ENCODE results near the gene FAM20A. TPM values are rescaled to one million over a fixed set of nuclear protein-coding genes. Genes with fewer than 3 reads are reported as not detected.

FAM20A gene
- total RNA-seq (2021; fragmentation: NEBNext Ultra II Directional; extraction: Animal tissue kit (Norgen Biotek cat#: 25700)): not detected
- long read RNA-seq: 0 reads

DNA sequence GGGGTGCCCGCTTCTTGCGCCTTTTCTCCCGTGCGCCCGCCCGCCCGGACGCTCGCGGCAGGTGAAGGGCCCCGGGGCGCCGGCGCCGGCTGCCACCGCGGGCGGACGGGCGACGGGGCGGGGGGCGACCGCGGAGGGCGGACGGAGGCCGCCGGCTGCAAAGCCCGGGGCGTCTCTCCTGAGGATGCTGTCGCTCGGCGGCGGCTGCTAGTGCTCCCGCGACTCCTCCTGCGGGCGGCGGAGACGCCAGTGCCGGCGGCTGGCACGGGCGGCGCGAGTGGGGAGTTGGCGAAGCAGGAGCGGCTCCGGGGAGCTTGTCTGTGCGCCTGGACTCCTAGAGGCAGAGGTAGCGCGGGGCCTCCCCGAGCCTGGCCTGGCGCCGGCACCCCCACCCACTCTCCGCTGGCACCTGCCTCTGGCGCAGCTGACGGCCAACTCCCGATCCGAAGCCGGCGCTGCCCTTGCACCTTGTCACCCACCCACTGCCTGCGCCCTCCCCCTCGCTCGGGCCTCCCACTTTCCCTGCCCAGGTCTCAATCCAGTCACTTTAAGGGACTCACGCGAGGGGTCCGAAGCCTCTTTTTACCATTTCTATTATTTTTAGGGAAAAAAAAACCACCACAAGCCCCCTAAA is at the start of gene FAM20A:
FAM20A (minus strand) TSS at position 437 of the 634 bp plus-strand sequence. CDS start 701 bp downstream, outside the sequence.
- Mint-ChIP-seq H3K27ac (no peak within 1 kb of the TSS), H3K4me3 (no peak within 1 kb of the TSS), H3K27me3 (ENCODE audit: insufficient read depth) (peaks cover 25% of the 10 kb centered on the region), H3K36me3 (ENCODE audit: low read depth) (no peaks in the 10 kb centered on the region), H3K4me1 (ENCODE audit: low read depth) (peaks cover 10% of the 10 kb centered on the region; the same call in 1 of the 2 replicates), H3K9me3 (no peaks in the 10 kb centered on the region)
- TF ChIP-seq, protein P1, sequence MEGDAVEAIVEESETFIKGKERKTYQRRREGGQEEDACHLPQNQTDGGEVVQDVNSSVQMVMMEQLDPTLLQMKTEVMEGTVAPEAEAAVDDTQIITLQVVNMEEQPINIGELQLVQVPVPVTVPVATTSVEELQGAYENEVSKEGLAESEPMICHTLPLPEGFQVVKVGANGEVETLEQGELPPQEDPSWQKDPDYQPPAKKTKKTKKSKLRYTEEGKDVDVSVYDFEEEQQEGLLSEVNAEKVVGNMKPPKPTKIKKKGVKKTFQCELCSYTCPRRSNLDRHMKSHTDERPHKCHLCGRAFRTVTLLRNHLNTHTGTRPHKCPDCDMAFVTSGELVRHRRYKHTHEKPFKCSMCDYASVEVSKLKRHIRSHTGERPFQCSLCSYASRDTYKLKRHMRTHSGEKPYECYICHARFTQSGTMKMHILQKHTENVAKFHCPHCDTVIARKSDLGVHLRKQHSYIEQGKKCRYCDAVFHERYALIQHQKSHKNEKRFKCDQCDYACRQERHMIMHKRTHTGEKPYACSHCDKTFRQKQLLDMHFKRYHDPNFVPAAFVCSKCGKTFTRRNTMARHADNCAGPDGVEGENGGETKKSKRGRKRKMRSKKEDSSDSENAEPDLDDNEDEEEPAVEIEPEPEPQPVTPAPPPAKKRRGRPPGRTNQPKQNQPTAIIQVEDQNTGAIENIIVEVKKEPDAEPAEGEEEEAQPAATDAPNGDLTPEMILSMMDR (IDR thresholded peaks at IDR 0.05): no peak
- DNase-seq: no peak

DNA sequence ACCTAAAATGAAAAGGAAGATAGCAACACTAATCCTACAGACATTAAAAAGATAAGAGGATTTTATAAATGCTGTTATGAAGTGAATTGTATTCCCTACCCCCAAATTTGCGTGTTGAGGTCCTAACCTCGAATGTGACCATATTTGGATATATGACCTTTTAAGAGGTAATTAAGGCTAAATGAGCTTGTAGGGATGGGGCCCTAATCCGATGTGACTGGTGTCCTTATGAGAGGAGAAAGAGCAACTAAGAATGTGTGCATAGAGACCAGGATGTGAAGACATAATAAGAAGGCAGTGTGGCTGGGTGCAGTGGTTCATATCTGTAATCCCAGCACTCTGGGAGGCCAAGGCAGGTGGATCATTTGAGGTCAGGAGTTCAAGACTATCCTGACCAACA is 48.2 kb upstream of the FAM20A start:
- no peak overlapping the region for H3K4me3 Mint-ChIP-seq
- H3K9me3 Mint-ChIP-seq: peaks cover 16% of the 10 kb centered on the region
- TF ChIP-seq, protein P1 (IDR thresholded peaks at IDR 0.05): no peak
- no peaks in the 10 kb centered on the region; the same call in 1 of the 2 replicates for H3K36me3 Mint-ChIP-seq (ENCODE audit: low read depth)
- no peaks in the 10 kb centered on the region; the same call in 1 of the 2 replicates for H3K27me3 Mint-ChIP-seq (ENCODE audit: insufficient read depth)
- no peak overlapping the region for H3K27ac Mint-ChIP-seq
- H3K4me1 Mint-ChIP-seq (ENCODE audit: low read depth): no peaks in the 10 kb centered on the region
- no peak for DNase-seq

DNA sequence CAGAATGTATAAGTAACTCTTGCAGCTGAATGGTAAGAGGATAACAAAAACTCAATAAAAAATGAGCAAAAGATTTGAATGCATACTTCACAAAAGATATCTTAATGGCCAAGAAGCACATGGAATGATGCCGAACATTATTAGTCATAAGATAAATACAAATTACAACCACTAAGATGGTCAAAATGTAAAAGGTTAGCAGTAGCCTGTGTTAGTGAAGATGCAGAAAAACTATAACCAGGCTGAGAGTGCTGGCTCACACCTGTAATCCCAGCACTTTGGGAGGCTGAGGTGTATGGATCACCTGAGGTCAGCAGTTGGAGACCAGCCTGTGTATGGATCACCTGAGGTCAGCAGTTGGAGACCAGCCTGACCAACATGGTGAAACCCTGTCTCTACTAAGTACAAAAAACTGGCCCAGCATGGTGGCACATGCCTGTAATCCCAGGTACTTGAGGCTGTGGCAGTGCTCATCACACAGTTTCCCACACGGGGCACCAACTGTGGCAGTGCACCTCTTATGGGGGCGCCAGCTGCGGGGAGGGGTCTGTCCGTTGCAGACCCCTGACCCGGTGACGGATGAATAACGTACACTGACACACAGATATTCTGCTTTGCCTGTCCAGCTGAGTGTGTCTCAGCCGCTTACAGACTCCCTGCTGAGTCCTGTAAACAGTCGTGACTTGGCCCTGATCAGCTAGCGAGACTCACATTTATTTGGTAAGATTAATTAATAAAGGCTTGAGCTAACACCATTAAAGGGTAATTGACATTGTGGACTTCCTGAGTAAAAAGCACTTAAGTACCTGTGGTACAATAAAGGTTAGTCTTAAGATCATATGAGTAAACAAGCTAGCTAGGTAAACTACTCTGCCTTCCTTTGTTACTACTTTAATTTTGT is 45.7 kb upstream of the FAM20A start:
- no peak for DNase-seq

DNA sequence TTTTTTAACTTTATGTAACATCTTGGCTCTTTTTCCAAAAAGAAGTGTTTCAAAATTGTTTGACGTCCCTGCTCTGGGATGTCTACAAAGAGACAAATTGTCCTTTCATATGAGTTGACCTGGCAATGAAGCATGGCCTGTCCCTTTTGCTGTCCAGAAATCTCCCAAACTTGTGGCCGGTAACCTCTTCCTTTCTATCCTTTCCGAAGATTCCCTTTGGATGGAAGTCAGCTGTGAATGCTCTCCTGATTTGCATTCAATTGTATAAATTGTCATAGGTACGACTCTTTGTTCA is 40.9 kb upstream of the FAM20A start:
- H3K4me1 Mint-ChIP-seq (ENCODE audit: low read depth): no peaks in the 10 kb centered on the region
- no peaks in the 10 kb centered on the region for H3K36me3 Mint-ChIP-seq (ENCODE audit: low read depth)
- TF ChIP-seq, protein P1 (IDR thresholded peaks at IDR 0.05): no peak
- H3K4me3 Mint-ChIP-seq: no peak overlapping the region
- DNase-seq: no peak
- H3K27ac Mint-ChIP-seq: no peak overlapping the region
- peaks cover 13% of the 10 kb centered on the region for H3K9me3 Mint-ChIP-seq
- H3K27me3 Mint-ChIP-seq (ENCODE audit: insufficient read depth): peaks cover 3% of the 10 kb centered on the region; the same call in 1 of the 2 replicates

More for the DNA sequence above, 45.7 kb upstream of the FAM20A start:
- H3K27me3 Mint-ChIP-seq (ENCODE audit: insufficient read depth): no peaks in the 10 kb centered on the region; the same call in 1 of the 2 replicates
- peaks cover 23% of the 10 kb centered on the region for H3K9me3 Mint-ChIP-seq
- no peak overlapping the region for H3K4me3 Mint-ChIP-seq
- no peaks in the 10 kb centered on the region; the same call in 1 of the 2 replicates for H3K36me3 Mint-ChIP-seq (ENCODE audit: low read depth)
- H3K27ac Mint-ChIP-seq: no peak overlapping the region
- TF ChIP-seq, protein P1 (IDR thresholded peaks at IDR 0.05): no peak
- no peaks in the 10 kb centered on the region for H3K4me1 Mint-ChIP-seq (ENCODE audit: low read depth)

DNA sequence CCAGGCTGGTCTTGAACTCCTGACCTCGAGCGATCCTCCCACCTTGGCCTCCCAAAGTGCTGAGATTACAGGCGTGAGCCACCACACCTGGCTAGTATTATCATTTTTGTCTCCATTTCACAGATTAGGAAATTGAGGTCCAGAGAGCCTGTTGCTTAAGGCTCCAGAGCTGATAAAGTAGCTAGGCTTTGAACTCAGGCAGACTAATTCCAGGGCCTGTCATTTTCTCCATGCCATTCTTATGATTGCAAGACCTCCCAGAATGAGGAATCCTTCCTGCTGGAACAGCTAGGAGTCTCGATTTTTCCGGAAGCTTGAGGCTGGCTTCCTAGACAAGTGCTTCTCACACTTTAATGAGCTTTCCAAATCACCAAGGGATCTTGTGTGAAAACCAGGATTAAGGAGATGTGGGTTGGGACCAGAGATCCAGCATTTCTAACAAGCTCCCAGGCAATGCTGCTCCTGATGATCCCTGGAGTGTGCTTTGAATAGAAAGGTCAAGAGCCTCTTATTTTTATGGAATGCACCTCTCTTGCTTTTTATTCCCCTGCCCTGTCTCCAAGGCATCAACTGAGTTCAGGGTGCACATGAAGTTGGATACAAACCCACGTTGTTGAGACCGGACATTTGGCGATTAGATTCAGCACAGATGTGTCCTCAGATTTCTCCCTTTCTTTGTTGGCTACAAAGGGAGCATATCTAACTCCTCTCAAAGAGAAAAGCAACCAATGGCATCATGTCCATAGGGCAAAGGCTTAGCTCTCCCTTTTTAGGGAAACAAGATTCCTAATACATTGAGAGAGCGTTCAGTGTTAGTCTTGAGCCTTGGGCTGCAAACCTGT is 40.3 kb upstream of the FAM20A start:
- Mint-ChIP-seq H3K27me3 (ENCODE audit: insufficient read depth) (peaks cover 3% of the 10 kb centered on the region; the same call in 1 of the 2 replicates), H3K9me3 (peaks cover 13% of the 10 kb centered on the region), H3K4me3 (no peak overlapping the region), H3K36me3 (ENCODE audit: low read depth) (no peaks in the 10 kb centered on the region), H3K27ac (no peak overlapping the region), H3K4me1 (ENCODE audit: low read depth) (no peaks in the 10 kb centered on the region)
- DNase-seq: no peak
- TF ChIP-seq, protein P1 (IDR thresholded peaks at IDR 0.05): no peak

Data from HFFc6 (cell line).